AG09319 (cell line): ENCODE data around the gene OR8U1.

ENCODE experiments used
- DNase-seq: peaks from one replicate; pipeline ENCODE4 v3.0.0-alpha.2; 2010; ENCODE audit warnings: low read depth; ENCODE audit errors: extremely low read depth
- CTCF ChIP-seq: IDR thresholded peaks from 2 replicates; pipeline ENCODE4 v1.5.1; 2011; ENCODE audit warnings: low read depth, mild to moderate bottlenecking, inconsistent platforms, low read length, moderate library complexity

OR8U1 gene

GRCh38 chr11:56375324-56375723 is at the start of gene OR8U1:
Gene OR8U1, plus strand, starts transcription at chr11:56375624. Its CDS starts 0 bp downstream, at chr11:56375624.
- DNase-seq = no peak
- no peak for TF ChIP-seq CTCF

- TF ChIP-seq CTCF = no peak
- no peak for DNase-seq
Observed at GRCh38 chr11:56331861-56332491, 43.4 kb upstream of the OR8U1 start.

GRCh38 chr11:56333156-56333555 is 42.3 kb upstream of the OR8U1 start:
- DNase-seq = no peak
- TF ChIP-seq CTCF = no peak

GRCh38 chr11:56340289-56340688 is 35.1 kb upstream of the OR8U1 start:
- no peak for TF ChIP-seq CTCF
- no peak for DNase-seq

- no peak for DNase-seq
- no peak for TF ChIP-seq CTCF
Observed at GRCh38 chr11:56345739-56346138, 29.7 kb upstream of the OR8U1 start, which contains the start of gene OR8K1. Gene OR8K1, plus strand, starts transcription at chr11:56346039. Its CDS starts 0 bp downstream, at chr11:56346039.

- TF ChIP-seq CTCF = no peak
- no peak for DNase-seq
Observed at GRCh38 chr11:56353991-56354390, 21.4 kb upstream of the OR8U1 start, which contains the start of gene OR8J1. Gene OR8J1, plus strand, starts transcription at chr11:56354291. Its CDS starts 5,956 bp downstream, at chr11:56360247.

GRCh38 chr11:56380120-56380519 is 4.7 kb downstream of the OR8U1 start:
- no peak for TF ChIP-seq CTCF
- DNase-seq = no peak
